HPDE6-E6E7 (cell line): ENCODE results near the gene CYTH3.

Source experiments
- DNase-seq: peaks from one replicate; pipeline ENCODE4 v3.0.0; 2011; ENCODE audit warnings: missing footprints; ENCODE audit errors: extremely low spot score

The CYTH3 gene

GRCh38 chr7:6258440-6259182, 13.8 kb downstream of the CYTH3 start:
- DNase-seq, result no peak

GRCh38 chr7:6257675-6258074, 14.7 kb downstream of the CYTH3 start:
- no peak for DNase-seq

- no peak for DNase-seq
Measured at GRCh38 chr7:6256677-6257535, 15.5 kb downstream of the CYTH3 start.

- DNase-seq, result no peak
Measured at GRCh38 chr7:6256109-6256483, 16.3 kb downstream of the CYTH3 start.

- no peak for DNase-seq
Measured at GRCh38 chr7:6254866-6255265, 17.6 kb downstream of the CYTH3 start.

GRCh38 chr7:6252748-6253147, 19.7 kb downstream of the CYTH3 start:
- DNase-seq, result no peak

- DNase-seq, result no peak
Measured at GRCh38 chr7:6252341-6252746, 20.1 kb downstream of the CYTH3 start.

DNA sequence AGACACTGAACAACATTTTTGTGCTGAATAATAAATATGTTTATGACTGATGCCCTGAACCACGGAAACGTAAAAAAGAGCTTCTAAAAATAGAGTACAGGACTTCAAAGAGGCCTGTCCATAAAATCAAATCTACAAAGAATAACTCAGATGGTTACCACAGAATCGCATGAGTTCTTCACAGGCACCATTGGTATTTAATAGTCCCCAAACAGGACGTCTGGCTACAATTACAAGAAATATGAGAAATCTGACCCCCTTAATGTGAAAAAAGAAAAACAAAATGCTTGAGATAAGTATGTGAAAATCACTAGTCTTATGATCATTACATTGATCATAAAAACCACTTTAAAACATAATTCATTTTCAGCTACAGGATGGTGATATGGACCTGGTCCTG, 20.8 kb downstream of the CYTH3 start:
- no peak for DNase-seq

GRCh38 chr7:6250364-6250833, 22.0 kb downstream of the CYTH3 start:
- DNase-seq, result peak; percentile 49

- DNase-seq, result no peak
Measured at GRCh38 chr7:6249043-6249442, 23.4 kb downstream of the CYTH3 start.

DNA sequence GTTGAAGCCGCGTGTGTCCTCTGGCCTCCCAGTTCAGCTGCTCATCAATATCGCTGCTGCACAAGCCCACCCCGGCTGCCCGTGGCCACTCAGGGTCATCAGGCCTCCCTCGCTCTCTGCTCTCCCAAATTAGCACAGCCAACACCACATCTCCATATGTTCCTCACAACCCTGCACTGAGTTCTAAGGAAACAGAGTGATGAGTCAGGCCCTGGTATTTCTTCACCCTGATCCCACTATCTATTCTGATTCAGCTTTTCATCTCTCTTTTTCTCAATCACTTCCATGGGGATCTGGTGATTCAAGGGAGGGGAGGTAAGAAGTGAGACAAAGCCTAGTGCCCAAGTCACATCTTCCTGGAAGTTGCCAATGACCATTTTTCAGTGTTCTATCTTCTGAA, 23.8 kb downstream of the CYTH3 start:
- no peak for DNase-seq

- no peak for DNase-seq
Measured at GRCh38 chr7:6246251-6246917, 26.0 kb downstream of the CYTH3 start.

DNA sequence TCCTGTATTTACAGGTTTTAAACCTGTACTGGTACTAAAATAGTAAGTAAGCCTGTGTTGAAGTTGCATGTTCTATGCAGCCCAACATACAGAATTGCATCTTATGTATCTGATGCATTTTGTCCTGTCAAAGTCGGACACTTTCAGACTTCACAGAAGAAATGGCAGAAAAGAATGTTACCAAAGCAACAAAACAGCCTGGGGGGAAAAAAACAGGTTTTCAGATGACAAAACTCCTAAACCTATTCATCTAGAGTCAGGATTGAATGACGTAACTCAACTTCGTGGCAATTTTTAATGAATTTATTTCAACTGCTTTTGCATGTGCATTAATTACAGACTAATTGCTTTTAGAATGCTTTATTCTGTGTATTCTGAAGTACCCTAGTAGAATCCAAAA, 28.4 kb downstream of the CYTH3 start:
- no peak for DNase-seq

GRCh38 chr7:6243168-6243567, 29.3 kb downstream of the CYTH3 start:
- DNase-seq, result no peak

DNA sequence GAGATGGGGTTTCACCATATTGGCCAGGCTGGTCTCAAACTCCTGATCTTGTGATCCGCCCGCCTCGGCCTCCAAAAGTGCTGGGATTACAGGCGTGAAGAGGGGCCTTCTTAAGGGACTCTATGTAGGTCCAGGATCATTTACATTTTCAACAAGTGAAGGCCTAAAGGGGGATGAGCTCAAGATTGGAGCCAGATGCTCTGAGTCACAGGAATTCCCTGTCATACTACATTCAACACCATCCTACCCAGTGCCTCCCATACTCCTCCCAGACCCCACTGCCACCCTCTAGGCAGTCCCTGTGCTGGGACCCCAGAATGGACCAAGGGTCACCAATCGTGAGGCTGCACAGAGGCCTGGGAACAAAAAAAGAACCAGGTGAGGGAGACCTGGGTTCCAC, 29.9 kb downstream of the CYTH3 start:
- DNase-seq, result no peak

- DNase-seq, result no peak
Measured at GRCh38 chr7:6241607-6241973, 30.8 kb downstream of the CYTH3 start.

DNA sequence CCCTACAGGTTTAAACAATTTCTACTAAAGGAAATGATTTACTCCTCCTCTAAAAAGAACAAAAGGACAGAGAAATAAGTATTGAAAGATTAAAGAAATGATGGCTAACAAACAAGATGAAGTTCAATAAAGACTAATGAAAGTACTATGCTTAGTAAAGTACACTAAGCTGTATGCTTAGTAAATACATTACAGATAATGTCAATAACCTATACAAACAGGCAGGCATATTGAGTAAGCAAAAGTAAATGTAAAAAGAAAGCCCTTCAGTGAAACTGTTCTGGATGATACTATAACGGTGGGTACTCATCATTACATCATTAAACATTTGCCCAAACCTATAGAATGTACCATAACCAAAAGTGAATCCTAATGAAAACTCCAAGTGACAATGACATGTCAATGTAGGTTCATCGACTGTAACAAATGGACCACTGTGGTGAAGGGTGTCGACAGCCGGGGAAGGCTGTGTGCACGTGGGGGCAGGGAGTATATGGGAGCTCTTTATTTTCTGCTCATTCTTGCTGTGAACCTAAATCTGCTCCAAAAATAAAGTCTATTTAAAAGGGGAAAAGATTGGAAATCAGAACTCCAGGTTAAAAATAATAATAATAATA, 34.0 kb downstream of the CYTH3 start:
- DNase-seq, result no peak

- no peak for DNase-seq
Measured at GRCh38 chr7:6237730-6238129, 34.7 kb downstream of the CYTH3 start.

DNA sequence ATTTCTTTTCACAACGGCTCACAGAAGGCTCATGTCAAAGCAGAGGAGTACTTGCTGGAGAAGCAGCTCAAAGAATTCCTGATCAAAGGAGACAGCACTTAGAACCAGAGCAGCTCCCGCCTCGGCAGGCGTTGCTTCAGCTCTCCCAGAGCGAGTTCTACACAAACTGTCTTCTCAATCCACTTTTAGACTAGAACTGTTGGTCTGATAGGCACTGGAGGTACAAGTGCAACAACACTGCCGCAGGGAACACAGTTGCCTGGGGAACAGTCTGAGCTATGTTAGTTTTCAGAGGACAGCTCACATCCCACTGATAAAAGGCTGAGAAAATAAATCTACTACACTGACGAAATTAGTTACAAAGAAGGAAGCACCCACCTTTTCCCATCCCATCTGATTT, 35.4 kb downstream of the CYTH3 start:
- DNase-seq, result no peak

DNA sequence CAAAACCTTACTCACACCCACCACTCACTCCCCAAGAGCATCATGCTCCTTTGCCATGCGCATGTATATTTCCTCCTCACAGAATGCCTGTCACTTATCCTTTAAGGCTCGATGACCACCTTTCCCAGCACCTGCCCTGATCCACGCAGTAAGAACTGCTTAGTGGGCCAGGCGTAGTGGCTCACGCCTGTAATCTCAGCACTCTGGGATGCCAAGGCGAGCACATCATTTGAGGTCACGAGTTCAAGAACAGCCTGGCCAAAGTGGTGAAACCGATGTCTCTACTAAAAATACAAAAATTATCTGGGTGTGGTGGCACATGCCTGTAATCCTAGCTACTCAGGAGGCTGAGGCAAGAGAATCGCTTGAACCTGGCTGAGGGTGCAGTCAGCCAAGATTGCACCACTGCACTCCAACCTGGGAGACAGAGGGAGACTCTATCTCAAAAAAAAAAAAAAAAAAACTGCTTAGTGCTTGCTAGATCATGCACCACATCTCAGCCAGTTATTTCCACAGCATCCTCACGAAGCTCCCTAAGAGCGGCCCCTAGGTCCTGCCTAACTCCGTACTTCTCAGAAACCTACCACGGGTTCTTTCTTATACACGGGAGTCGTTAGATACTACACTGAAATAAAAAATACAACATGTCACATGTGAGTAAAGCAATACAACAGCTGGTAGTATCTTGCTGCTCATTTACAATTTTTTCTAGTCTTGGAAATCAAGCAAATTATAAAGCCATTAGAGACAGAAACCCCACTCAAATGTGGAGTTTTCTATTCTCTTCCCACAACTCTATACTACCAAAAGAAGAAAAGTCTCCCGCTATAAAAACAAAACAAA, 37.2 kb downstream of the CYTH3 start:
- DNase-seq, result no peak

DNA sequence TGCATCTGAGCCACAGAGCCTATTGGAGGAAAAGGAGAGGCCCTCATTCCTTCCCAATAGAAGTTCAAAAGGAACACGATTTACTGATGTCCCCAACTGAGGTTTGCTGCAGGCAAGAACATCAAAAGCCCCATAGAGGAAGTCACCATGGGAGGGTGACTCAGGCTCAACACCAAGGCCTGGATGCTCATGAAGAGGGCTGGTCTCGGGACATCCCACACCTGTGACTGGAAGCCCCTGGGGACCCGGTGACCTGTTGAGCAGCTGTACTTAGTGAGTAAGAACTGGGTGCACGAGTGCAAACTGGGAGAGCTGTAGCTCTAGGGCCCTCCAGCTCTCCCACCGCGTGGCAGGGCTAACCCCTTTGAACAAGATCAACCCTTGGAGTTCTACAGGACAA, 38.0 kb downstream of the CYTH3 start:
- DNase-seq, result no peak
